Stimulated activated CD4-positive, alpha-beta T cell treated with anti-CD3 and anti-CD28 coated beads, Interleukin-1b, Interleukin-23, amount 100 ng/mL, for 1 hour (primary cell): Measurements from ENCODE around the gene UGT3A1.
"Not testable (repeated sequence)": the region's sequence is repeated elsewhere in the genome, so short reads cannot be mapped to it uniquely, and the experiment has no call there.

Source experiments
- DNase-seq, 2 donors: peaks; one replicate each; pipeline ENCODE4 v3.0.0-alpha.2; 2020; ENCODE audit warnings: low read depth in 2 of 2

UGT3A1 gene, protein sequence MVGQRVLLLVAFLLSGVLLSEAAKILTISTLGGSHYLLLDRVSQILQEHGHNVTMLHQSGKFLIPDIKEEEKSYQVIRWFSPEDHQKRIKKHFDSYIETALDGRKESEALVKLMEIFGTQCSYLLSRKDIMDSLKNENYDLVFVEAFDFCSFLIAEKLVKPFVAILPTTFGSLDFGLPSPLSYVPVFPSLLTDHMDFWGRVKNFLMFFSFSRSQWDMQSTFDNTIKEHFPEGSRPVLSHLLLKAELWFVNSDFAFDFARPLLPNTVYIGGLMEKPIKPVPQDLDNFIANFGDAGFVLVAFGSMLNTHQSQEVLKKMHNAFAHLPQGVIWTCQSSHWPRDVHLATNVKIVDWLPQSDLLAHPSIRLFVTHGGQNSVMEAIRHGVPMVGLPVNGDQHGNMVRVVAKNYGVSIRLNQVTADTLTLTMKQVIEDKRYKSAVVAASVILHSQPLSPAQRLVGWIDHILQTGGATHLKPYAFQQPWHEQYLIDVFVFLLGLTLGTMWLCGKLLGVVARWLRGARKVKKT

DNA sequence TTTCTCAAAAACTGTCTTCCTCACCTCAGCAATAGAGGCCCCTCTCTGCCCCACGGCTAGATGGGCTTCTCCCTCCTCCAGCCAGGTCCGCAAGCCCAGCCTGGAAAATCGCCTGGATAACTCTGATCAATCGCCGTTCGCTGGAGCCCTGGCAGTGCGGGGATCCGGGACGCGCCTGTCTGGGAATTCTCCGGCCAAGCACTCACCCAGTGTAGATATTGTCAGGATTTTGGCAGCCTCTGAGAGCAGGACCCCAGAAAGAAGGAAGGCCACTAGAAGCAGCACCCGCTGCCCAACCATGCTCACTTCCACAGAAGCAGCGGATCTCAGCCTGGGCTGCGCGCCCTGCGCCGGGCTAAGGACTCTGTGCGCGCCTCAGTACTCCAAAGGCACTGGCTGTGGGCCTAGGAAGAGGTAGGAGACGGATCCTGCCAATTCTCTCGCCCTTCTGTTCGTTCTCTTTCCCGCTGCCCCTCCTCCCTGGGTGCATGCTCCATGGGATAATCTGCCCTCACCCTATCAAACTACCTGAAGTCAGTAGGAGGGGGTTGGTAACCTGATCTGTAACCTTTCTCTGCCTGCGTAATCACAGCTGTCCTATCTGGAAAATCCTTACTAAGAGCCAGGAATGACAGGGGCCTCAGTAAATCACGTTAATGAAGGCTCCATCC lies at the start of gene UGT3A1:
UGT3A1 (minus strand) TSS at position 450 of the 671 bp plus-strand sequence; CDS start at position 300, 150 bp downstream.
- no peak for DNase-seq

DNA sequence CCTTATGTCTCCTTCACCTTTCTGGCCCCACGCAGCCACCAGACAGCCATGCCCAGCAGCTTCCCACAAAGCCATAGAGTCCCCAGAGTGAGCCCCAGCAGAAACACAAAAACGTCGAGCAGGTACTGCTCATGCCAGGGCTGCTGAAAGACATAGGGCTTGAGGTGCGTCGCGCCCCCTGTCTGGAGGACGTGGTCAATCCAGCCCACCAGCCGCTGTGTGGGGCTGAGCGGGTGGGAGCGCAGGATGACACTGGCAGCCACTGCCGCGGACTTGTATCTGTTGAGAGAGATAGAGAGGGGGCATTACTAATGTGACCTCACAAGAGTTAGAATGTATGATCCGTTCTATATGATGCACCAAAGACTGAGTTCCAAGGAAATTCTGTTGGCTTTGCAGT lies 44.5 kb upstream of the UGT3A1 start:
- DNase-seq, result no peak

DNA sequence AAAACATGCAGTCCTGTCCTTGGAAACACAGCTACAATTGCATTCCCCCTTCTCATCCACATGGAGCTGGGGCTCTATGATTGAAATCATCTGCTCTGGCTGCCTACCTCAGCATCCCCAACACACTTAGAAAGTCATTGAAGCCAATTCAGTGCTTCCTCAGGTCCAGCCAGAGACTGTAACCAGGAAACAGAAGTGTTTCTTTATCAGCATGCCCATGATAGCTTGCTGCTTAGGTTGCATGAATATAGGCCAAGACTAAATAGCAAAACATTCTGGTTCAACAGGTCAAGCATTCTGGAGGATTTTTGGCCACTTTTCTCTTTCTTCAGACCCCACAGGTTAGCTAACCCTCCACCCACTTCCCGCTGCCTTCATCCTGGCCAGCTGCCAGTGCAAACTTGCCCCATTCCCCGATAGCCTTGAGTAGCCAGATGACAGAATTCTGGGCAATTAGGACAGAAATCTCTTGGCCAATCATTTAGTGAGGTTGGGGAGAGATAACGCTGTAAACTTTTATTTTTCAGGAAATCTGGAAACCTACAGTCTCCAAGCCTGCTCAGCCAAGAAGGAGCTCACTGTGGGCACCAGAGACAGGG lies 43.4 kb upstream of the UGT3A1 start:
- DNase-seq, result not testable (repeated sequence)

DNA sequence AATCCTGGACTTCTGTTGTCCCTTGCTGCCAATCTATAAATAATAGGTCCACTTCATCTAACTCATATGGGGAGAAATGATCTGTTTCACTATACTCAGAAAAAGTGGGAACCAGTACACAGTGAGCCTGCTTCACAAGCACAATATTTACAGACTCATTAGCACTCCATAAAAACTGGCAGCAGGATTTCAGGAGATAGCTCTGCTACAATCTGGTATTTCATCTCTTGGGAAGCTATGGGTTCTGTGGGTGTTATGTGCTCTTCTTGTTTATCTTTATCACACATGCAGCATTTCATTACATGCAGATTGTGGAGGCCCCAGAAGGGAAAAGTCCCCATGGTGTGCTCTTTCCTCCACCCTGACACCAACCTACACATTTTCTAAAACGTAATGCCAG lies 42.3 kb upstream of the UGT3A1 start:
- no peak for DNase-seq

DNA sequence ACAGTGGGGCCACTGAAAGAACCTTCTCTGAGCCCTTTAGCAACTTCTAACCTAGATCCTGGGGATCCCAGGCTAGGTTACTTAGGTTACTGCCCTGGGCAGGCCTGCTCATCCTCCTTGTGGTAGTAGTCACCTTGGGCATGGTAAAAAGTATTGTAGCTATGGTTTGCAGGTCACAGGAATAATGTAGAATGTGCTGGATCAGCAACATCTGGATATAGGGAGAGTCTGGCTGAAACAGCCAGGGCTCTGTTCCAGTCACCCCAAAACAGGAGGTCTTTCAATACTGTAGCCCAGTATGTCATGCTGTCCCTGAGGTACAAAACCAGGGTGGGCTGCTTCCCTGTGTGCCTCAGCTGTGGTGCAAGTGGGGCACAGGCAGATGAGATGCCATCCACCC lies 41.9 kb upstream of the UGT3A1 start:
- DNase-seq, result no peak

DNA sequence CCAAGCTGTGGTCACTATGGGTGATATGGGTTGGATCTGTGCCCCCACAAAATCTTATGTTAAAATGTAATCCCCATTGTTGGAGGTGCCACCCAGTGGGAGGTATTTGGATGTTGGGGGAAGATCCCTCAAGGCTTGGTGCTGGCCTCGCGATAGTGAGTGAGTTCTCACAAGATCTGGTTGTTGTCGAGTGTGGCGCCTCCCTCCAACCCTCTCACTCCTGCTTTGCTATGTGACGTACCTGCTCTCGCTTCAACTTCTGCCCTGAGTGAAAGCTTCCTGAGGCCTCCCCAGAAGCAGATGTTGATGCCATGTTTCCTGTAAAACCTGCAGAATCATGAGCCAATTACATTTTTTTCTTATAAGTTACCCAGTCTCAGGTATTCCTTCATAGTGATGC lies 40.0 kb upstream of the UGT3A1 start:
- no peak for DNase-seq

DNA sequence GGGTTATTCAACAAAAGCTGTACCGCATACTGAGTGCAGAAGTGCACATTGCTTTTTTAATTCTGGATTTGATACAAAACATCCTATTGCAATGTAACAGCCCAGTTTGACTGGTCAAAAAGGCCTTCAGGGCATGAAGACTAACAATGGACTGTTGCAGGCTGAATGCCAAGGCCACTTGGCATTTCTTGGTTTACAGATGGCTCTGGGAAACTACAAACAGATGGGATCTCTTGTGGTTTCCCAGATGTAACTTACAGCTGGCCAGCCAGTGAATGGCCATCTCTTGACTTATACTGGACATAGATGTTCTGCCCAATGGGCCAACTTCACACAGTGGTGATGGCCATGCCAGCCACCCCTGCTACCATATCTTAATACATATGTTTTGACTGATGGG lies 38.7 kb upstream of the UGT3A1 start:
- no peak for DNase-seq

DNA sequence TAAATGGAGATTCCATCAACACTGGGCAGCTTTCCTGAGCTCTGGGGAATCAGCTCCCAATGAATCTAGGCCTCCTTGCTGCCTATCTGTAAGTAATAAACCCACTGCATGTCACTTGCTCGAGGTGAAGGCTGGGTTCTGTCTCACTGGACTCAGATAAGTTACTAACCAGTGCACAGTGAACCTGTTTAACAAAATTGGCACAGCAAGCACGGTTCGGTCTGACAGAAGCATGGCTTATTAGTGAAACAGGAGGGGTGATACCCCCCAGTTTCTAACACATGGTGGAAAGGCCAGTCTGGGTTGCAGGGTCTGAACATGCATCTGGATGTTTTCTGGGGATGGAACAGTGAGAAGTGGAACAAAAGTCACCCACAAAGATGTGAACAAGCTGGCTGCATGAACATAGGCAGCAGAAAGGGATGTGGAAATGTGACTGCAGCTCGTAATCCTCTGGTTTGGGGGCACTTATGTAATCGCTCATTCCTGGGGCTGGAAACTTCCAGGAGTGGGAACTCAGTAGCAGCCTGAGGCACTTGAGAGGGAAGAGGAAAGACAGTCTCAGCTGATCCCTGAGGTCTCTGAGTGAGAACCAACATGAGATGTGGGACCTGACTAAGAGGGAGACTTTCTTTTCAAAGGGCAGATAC lies 37.8 kb upstream of the UGT3A1 start:
- DNase-seq, result no peak

DNA sequence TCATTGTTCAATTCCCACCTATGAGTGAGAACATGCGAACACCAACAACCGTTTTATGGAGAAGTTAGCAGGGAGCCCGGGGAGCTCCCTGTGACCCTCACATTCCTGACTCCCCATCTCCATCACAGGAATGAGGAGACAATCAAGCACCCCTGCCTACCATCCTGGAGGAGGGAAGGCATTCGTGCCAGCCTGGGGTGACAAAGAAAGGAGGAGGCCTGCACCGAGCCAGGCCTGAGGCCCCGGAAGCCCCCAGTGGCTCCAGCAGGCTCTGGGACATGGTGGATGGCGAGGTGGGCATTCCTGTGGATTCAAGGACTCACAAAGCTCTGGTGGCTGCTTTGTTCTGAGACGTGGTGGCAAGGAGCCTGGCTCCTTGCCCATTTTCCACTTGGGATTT lies 36.5 kb upstream of the UGT3A1 start:
- no peak for DNase-seq

DNA sequence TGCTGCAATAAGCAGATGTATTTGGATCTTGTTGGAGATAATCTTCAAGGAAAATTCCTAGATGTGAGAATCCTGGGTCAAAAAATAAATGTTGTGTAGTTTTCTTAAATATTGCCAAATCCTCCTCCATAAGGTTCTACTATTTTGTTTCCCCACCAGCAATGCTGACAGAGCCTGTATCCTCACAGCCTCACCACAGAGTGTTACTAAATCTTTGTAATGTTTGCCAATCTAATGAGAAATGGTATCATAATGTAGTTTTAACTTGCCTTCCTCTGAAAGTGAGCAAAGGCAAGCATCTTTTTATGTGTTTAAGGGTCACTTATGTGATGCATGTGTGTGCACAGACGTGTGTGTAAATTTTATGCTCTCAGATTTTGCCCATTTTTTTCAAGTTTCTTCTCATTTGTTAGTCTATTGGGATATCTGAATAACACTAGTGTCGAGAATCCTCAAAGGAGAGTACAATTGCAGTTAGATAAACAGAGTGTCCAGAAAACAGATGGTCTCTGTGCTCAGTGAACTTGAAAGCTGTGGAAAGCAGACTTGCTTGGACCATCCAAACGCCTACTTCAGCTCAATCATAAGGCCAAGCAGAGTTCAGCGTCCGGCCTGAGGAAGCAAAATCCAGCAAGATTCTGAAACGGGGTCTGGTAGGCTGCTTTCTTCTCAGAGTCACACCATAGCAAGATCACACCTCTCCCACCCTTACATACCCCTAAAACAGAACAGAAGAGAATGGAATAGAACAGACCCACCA lies 35.7 kb upstream of the UGT3A1 start:
- no peak for DNase-seq

DNA sequence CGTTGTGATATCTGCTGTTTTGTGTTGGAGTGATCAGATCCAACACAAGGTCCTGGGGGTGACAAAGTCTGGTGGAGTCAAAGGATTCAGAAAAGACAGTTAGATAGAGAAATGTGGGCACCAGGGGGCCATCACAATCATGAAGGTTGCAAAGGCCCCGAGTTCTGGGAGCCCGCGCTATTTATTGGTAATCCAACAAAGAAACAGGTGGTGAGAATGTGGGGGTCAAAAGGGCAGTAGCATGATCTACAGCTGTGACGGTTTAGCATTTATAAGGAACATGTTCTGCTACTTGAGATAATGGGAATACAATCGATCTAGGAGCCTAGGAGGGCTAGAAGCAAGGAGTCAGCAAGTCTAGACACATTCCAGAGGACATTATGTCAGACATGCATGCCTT lies 31.1 kb upstream of the UGT3A1 start:
- DNase-seq, result not testable (repeated sequence)

DNA sequence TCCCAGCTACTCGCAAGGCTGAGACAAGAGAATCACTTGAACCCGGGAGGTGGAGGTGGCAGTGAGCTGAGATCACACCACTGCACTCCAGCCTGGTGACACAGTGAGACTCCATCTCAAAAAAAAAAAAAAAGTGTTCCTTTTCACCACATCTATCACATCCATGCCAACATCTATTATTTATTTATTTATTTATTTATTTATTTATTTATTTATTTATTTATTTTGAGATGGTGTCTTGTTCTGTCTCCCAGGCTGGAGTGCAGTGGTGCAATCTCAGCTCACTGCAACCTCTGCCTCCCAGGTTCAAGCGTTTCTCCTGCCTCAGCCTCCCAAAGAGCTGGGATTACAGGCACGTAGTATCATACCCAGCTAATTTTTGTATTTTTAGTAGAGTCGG lies 28.4 kb upstream of the UGT3A1 start:
- not testable (repeated sequence) for DNase-seq

DNA sequence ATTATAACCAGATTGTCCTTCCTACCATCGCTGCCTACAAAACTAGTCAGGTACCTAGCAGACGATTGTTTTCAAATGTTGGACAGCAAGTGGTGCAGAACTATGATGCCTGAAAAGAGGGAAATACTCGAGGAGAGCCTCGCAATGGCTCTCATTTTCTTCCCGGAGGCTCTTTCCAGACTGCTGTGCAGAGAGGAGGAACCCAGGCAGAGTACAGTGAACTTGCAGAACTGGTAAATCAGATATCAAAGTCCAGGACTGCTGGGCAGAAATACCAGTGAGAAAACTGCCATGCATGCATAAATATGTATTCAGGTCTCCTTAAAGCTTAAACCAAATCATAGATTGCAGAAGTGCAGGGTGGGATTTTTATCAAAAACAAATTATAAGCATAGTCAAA lies 26.4 kb upstream of the UGT3A1 start:
- DNase-seq, result no peak

DNA sequence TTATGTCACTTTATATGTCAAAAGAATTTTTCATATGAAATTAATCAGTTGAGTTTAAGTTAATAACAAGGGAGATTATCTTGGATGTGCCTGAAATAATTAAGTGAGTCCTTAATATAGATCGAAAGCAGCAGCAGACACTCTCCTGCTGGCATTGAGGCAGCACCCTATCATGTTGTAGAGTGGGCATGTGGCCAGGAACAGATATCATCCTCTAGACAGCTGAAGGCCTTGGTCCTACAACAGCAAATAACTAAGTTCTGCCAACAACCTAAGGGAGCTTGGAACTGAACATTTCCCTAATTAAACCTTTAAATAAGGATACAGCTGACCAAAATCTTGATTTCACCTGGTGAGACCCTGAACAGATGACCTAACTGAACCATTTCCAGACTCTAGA lies 25.8 kb upstream of the UGT3A1 start:
- DNase-seq, result no peak

DNA sequence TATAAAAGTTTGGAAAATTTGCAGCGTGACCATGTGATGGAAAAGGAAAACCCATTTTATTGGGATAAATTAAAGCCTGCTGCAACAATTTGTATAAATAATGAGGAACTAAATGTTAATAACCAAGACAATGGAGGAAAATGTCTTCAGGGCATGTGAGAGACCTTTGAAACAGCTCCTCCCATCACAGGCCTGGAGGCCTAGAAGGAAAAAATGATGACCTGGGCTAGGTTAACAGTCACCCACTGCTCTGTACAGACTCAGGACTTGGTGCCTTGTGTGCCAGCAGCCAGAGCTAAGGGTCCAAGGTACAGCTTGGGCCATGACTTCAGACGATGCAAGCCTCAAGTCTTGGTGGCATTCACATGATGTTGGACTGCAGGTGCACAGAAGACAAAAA lies 22.0 kb upstream of the UGT3A1 start:
- no peak for DNase-seq

DNA sequence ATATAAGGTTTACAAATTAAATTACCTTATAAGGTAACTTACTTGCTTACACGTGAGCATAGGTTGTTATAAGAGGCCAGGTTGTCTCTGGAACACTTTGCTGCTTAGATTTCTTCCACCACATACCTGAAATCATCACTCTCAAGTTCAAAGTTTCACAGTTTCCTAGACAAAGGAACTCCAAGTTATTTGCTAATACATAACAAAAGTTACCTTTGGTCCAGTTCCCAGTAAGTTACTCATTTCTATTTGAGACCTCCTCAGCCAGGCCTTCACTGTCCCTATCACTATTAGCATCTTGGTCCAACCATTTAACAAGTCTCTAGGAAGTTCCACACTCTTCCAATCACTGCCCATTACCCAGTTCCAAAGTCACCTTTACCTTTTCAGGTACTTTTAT lies 18.5 kb upstream of the UGT3A1 start:
- no peak for DNase-seq

DNA sequence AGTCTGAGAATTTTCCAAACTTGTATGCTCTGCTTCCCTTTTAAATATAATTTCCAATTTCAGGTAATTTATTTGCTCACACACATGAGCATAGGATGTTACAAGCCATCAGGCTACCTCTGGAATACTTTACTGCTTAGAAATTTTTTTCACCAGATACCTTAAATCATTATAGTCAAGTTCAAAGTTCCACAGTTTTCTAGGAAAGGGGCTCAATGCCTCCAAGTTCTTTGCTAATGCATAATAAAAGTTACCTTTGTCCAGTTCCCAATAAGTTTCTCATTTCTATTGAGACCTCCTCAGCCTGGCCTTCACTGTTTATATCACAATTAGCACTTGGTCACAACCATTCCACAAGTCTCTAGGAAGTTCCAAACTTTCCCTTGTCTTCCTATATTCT lies 16.2 kb upstream of the UGT3A1 start:
- DNase-seq, result no peak

DNA sequence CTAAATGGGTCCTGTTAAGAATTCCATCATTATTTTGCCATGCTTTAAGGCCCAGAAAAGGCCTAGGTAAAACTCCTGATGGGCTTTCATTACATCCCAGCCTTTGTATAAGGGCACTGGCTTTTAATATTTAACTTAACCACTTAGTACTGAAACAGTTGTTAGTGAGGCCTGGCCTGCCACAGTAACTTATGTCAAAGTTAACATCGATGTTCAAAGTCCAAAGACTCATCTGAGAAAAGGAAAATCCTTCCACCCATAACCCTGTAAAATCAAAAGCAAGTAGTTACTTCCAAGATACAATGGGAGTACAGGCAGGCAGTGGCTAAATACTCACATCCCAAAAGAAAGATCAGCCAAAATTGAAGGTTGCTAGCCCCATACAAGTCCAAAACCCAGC lies 15.0 kb upstream of the UGT3A1 start:
- no peak for DNase-seq

DNA sequence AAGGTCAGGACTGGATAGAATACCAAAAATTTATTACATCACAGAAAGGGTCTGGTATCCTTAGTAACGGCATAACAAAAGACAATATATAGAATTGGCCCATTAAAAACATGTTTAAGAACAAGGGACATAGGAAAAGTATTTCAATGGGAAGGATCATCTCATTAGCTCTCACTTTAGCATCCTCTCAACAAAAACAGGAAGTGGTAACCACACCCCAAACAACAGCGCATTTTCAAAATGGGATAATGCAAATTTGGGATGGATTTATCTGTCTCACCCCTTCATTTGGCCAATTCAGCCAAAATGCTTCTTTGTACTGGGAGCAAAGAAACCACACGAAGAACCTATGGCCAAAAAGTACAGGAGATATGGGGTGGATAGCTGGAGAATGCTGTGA lies 9.8 kb upstream of the UGT3A1 start:
- DNase-seq, result no peak

DNA sequence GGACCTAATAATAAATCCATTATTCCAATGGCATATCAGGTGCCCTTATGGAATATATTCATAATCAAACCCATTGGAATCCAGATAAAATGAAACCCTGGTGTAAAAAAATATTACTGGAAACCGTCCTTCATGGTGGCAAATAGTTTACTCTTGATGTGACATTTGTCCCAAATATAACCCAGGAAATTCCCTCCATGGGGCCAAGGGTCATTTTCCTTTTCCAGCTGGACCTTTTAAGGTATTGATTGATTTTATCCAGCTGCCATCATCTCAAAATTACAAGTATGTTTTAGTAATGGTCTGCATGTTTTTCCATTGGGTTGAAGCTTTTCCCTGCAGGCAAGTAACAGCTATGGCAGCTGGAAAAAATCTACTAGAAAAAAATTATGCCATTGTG lies 8.4 kb upstream of the UGT3A1 start:
- DNase-seq, result no peak

DNA sequence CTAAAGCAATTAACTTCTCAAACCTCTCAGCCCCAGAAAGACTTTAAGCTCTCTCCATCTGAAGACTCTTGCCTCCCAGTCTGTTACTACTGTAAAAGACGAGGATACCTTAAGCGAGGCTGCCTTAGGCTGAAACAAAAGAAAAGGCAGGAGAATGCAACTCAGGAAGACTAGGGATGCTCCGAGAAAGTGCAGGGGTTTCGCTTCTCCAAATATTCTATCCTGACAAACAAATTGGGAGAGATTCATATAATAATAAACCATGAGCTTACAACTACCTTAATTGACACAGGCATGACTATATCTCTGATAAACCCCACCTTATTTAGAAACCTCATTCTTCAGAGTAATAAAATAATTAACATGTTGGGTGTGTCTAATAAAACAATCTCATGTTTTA lies 4.9 kb upstream of the UGT3A1 start:
- no peak for DNase-seq

DNA sequence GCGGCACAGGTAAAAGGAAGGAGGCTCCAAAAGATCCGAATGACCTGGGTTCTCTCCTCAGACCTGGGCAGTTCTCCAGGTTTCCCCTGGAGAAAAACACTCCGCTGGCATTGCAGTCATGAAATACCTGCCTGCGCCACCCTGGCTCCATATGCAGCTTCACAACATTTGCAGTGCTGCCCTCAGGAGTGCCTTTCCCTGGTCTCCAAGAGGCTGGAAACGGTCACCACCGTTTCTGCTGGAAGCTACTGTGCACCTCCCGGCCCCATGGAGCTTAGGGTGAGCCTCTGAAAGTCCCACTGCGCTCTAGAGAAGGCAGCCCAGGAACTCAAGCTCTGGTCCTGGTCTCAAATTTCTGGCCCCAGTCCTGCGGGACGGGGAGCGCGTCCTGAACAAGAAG lies 670 bp downstream of the UGT3A1 start:
- DNase-seq, result no peak
